Measurements from ENCODE around the gene CLCNKB.
"Not testable (repeated sequence)": the region's sequence is repeated elsewhere in the genome, so short reads cannot be mapped to it uniquely, and the experiment has no call there.

DNA sequence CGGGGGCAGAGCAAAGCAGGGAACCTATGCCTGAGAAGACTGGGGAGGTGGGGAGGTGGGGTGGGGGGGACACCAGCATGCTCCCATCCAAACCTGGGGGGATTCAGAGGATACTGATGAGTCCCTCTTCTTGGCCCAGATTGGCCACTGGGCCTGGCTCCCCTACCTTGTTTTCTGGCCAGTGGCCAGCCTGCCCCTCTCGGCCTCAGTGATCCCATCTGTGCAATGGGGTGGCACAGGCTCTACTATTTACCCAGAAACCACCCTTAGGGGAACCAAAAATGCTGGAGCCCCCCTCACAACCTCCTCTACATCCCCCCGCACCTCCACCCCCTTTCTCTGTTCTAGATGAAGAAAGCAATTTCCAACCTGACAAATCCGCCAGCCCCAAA is 12.9 kb downstream of the CLCNKB start:
- TF ChIP-seq, protein P1, sequence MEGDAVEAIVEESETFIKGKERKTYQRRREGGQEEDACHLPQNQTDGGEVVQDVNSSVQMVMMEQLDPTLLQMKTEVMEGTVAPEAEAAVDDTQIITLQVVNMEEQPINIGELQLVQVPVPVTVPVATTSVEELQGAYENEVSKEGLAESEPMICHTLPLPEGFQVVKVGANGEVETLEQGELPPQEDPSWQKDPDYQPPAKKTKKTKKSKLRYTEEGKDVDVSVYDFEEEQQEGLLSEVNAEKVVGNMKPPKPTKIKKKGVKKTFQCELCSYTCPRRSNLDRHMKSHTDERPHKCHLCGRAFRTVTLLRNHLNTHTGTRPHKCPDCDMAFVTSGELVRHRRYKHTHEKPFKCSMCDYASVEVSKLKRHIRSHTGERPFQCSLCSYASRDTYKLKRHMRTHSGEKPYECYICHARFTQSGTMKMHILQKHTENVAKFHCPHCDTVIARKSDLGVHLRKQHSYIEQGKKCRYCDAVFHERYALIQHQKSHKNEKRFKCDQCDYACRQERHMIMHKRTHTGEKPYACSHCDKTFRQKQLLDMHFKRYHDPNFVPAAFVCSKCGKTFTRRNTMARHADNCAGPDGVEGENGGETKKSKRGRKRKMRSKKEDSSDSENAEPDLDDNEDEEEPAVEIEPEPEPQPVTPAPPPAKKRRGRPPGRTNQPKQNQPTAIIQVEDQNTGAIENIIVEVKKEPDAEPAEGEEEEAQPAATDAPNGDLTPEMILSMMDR (IDR thresholded peaks at IDR 0.05): not testable (repeated sequence)
- TF ChIP-seq POLR2A (IDR thresholded peaks at IDR 0.05): not testable (repeated sequence)
